Measurements from ENCODE around the gene PDE7B.

Gene PDE7B

GRCh38 chr6:136083540-136083939 lies 232.0 kb downstream of the PDE7B start:
- no peaks in the 10 kb centered on the region; the same call in 1 of the 2 replicates for H3K36me3 ChIP-seq (ENCODE audit: insufficient read depth, low read length)
- no peak overlapping the region for H2AFZ ChIP-seq (ENCODE audit: low read length, unreplicated experiment)
- peaks cover 3% of the 10 kb centered on the region for H3K4me1 ChIP-seq (ENCODE audit: control insufficient read depth, insufficient read depth, low read length, unreplicated experiment)
- no peak overlapping the region for H3K27ac ChIP-seq (ENCODE audit: low read depth, low read length)
- H3K4me3 ChIP-seq (ENCODE audit: low read depth, low read length): no peak overlapping the region
- no peaks in the 10 kb centered on the region for H3K79me2 ChIP-seq (ENCODE audit: control insufficient read depth, insufficient read depth, low read length, unreplicated experiment)
- H3K27me3 ChIP-seq (ENCODE audit: insufficient read depth, low read length): no peaks in the 10 kb centered on the region

GRCh38 chr6:136084403-136084802 lies 232.9 kb downstream of the PDE7B start:
- Histone ChIP-seq H3K79me2 (ENCODE audit: control insufficient read depth, insufficient read depth, low read length, unreplicated experiment) (no peaks in the 10 kb centered on the region), H3K36me3 (ENCODE audit: insufficient read depth, low read length) (no peaks in the 10 kb centered on the region; the same call in 1 of the 2 replicates), H3K4me3 (ENCODE audit: low read depth, low read length) (no peak overlapping the region), H3K27ac (ENCODE audit: low read depth, low read length) (no peak overlapping the region), H3K27me3 (ENCODE audit: insufficient read depth, low read length) (no peaks in the 10 kb centered on the region), H2AFZ (ENCODE audit: low read length, unreplicated experiment) (no peak overlapping the region), H3K4me1 (ENCODE audit: control insufficient read depth, insufficient read depth, low read length, unreplicated experiment) (peaks cover 3% of the 10 kb centered on the region)

- Histone ChIP-seq H2AFZ (ENCODE audit: low read length, unreplicated experiment) (no peak overlapping the region), H3K27ac (ENCODE audit: low read depth, low read length) (no peak overlapping the region), H3K36me3 (ENCODE audit: insufficient read depth, low read length) (no peaks in the 10 kb centered on the region; the same call in 1 of the 2 replicates), H3K4me3 (ENCODE audit: low read depth, low read length) (no peak overlapping the region), H3K27me3 (ENCODE audit: insufficient read depth, low read length) (no peaks in the 10 kb centered on the region), H3K4me1 (ENCODE audit: control insufficient read depth, insufficient read depth, low read length, unreplicated experiment) (peaks cover 11% of the 10 kb centered on the region), H3K79me2 (ENCODE audit: control insufficient read depth, insufficient read depth, low read length, unreplicated experiment) (no peaks in the 10 kb centered on the region)
Observed at GRCh38 chr6:136085370-136086115, 234.0 kb downstream of the PDE7B start.

DNA sequence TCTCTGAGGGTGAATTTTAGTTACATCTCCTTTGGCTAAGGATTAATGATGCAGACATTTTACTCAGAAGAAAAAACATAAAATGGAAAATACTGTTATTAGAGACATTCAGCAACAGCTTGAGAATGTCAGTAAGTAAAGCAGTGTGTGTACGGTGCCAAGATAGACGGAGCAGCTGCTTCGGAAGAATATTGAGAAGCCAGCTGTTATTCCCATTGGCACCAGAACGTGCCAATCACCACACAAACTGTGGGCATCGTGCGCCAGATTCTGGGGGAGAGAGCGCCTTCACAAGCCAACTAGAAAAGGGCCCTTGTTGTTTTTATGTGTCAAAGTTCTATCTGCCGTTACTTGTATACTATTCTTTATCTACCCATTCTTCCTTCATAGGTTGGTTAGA lies 235.2 kb downstream of the PDE7B start:
- H3K27me3 ChIP-seq (ENCODE audit: insufficient read depth, low read length): no peaks in the 10 kb centered on the region

DNA sequence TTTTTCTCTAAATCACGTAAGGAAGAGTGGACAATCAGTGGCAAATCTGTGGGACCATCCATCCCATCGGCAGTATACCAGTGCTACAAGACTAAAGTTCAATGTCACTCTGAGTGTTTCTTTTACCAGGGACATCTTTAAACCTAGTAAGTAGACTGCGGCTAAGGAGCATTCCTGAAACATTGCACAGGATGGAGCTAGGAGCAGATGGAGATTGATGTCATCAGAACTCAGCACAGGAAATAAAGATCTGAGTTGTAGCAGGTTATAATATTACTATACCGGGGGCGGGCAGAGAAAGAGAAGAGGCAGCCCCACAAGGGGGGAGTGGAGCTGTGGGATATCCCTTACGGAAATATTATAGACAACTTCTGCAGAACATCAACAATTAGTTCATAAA lies 236.5 kb downstream of the PDE7B start:
- Histone ChIP-seq H3K36me3 (ENCODE audit: insufficient read depth, low read length) (no peaks in the 10 kb centered on the region), H2AFZ (ENCODE audit: low read length, unreplicated experiment) (no peak overlapping the region), H3K27ac (ENCODE audit: low read depth, low read length) (no peak overlapping the region), H3K79me2 (ENCODE audit: control insufficient read depth, insufficient read depth, low read length, unreplicated experiment) (no peaks in the 10 kb centered on the region), H3K27me3 (ENCODE audit: insufficient read depth, low read length) (no peaks in the 10 kb centered on the region), H3K4me1 (ENCODE audit: control insufficient read depth, insufficient read depth, low read length, unreplicated experiment) (peaks cover 15% of the 10 kb centered on the region), H3K4me3 (ENCODE audit: low read depth, low read length) (no peak overlapping the region)

More for the DNA sequence above, 235.2 kb downstream of the PDE7B start:
- Histone ChIP-seq H3K4me3 (ENCODE audit: low read depth, low read length) (no peak overlapping the region), H2AFZ (ENCODE audit: low read length, unreplicated experiment) (no peak overlapping the region), H3K27ac (ENCODE audit: low read depth, low read length) (no peak overlapping the region), H3K36me3 (ENCODE audit: insufficient read depth, low read length) (no peaks in the 10 kb centered on the region; the same call in 1 of the 2 replicates), H3K79me2 (ENCODE audit: control insufficient read depth, insufficient read depth, low read length, unreplicated experiment) (no peaks in the 10 kb centered on the region), H3K4me1 (ENCODE audit: control insufficient read depth, insufficient read depth, low read length, unreplicated experiment) (peaks cover 15% of the 10 kb centered on the region)

DNA sequence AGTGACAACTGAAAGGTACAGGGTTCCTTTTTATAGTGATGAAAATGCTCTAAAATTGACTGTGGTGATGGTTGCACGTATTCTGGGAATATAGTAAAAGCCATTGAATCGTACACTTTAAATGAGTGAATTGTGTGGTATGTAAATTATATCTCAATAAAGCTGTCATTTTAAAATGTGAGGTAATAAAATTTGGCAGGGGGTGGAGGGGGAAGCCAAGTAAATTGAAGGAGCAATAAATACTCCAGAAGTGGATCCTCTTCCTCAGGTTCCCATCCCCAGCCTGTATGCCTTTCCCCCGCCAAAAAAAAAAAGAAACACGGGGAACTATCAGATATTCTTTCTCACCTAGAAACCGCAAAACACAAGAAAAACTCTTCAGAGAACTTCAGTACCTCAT lies 237.2 kb downstream of the PDE7B start:
- Histone ChIP-seq H3K79me2 (ENCODE audit: control insufficient read depth, insufficient read depth, low read length, unreplicated experiment) (no peaks in the 10 kb centered on the region), H2AFZ (ENCODE audit: low read length, unreplicated experiment) (no peak overlapping the region), H3K27me3 (ENCODE audit: insufficient read depth, low read length) (no peaks in the 10 kb centered on the region), H3K4me3 (ENCODE audit: low read depth, low read length) (no peak overlapping the region), H3K27ac (ENCODE audit: low read depth, low read length) (no peak overlapping the region), H3K4me1 (ENCODE audit: control insufficient read depth, insufficient read depth, low read length, unreplicated experiment) (peaks cover 15% of the 10 kb centered on the region), H3K36me3 (ENCODE audit: insufficient read depth, low read length) (no peaks in the 10 kb centered on the region)

DNA sequence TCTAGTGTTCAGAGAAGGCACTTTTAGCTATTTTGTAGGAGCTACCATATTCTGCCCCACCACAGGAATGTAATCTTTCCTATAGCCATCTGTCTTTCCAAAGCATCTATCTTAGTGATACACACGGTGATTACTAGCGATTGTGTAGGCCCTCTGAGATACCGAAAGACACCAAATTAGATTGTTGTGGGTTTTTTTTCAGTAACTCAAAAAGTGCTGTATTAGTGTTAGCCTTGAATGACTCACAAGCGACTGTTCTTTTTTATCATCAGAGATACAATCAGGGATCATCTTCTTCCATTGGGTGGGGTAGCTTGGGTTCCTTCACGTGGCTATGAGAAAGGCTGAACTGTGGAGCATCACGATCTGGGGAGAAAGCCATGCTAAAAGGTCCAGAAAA lies 238.4 kb downstream of the PDE7B start:
- Histone ChIP-seq H3K4me1 (ENCODE audit: control insufficient read depth, insufficient read depth, low read length, unreplicated experiment) (peaks cover 15% of the 10 kb centered on the region), H3K79me2 (ENCODE audit: control insufficient read depth, insufficient read depth, low read length, unreplicated experiment) (no peaks in the 10 kb centered on the region), H2AFZ (ENCODE audit: low read length, unreplicated experiment) (no peak overlapping the region), H3K36me3 (ENCODE audit: insufficient read depth, low read length) (no peaks in the 10 kb centered on the region), H3K27ac (ENCODE audit: low read depth, low read length) (no peak overlapping the region), H3K27me3 (ENCODE audit: insufficient read depth, low read length) (no peaks in the 10 kb centered on the region), H3K4me3 (ENCODE audit: low read depth, low read length) (no peak overlapping the region)

GRCh38 chr6:136090929-136091328 lies 239.4 kb downstream of the PDE7B start:
- H2AFZ ChIP-seq (ENCODE audit: low read length, unreplicated experiment): no peak overlapping the region
- no peak overlapping the region for H3K4me3 ChIP-seq (ENCODE audit: low read depth, low read length)
- peaks cover 18% of the 10 kb centered on the region for H3K4me1 ChIP-seq (ENCODE audit: control insufficient read depth, insufficient read depth, low read length, unreplicated experiment)
- H3K79me2 ChIP-seq (ENCODE audit: control insufficient read depth, insufficient read depth, low read length, unreplicated experiment): no peaks in the 10 kb centered on the region
- H3K36me3 ChIP-seq (ENCODE audit: insufficient read depth, low read length): no peaks in the 10 kb centered on the region
- H3K27ac ChIP-seq (ENCODE audit: low read depth, low read length): no peak overlapping the region
- H3K27me3 ChIP-seq (ENCODE audit: insufficient read depth, low read length): no peaks in the 10 kb centered on the region

DNA sequence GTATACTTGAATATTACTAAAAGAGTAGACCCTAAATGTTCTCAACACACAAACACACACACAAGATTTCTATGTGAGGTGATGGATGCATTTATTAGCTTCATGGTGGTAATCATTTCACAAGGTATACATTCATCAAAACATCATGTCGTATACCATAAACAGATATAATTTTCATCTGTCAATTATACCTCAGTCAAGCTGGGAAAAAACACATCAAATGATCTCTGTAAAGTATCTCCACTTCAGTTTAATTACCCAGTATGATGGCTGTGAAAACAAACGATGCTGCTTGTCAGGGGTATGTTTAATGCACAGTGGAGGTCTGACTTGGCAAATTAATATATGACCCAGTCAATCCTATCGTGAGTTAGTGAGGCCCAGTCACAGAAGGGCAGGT lies 241.4 kb downstream of the PDE7B start:
- Histone ChIP-seq H3K36me3 (ENCODE audit: insufficient read depth, low read length) (no peaks in the 10 kb centered on the region), H2AFZ (ENCODE audit: low read length, unreplicated experiment) (no peak overlapping the region), H3K27ac (ENCODE audit: low read depth, low read length) (no peak overlapping the region), H3K27me3 (ENCODE audit: insufficient read depth, low read length) (no peaks in the 10 kb centered on the region), H3K79me2 (ENCODE audit: control insufficient read depth, insufficient read depth, low read length, unreplicated experiment) (no peaks in the 10 kb centered on the region), H3K4me3 (ENCODE audit: low read depth, low read length) (no peak overlapping the region), H3K4me1 (ENCODE audit: control insufficient read depth, insufficient read depth, low read length, unreplicated experiment) (peaks cover 22% of the 10 kb centered on the region)

DNA sequence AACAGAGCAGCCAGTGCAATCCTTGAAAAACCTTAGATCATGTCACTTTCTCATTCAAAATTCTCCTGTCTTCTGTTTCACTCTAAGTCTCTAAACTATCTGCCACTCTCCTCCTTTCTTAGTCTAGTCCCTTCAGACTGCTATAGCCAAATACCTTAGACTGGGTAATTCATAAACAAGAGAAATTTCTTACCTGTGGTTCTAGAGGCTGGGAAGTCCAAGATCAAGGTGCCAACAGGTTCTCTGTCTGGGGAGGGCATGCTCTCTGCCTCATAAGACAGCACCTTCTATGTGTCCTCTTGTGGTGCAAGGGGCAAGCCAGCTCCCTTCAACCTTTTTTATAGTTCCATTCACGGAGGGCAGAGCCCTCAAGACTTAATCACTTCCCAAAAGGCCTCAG lies 242.3 kb downstream of the PDE7B start:
- H3K27me3 ChIP-seq (ENCODE audit: insufficient read depth, low read length): no peaks in the 10 kb centered on the region
- H3K79me2 ChIP-seq (ENCODE audit: control insufficient read depth, insufficient read depth, low read length, unreplicated experiment): no peaks in the 10 kb centered on the region
- no peaks in the 10 kb centered on the region for H3K36me3 ChIP-seq (ENCODE audit: insufficient read depth, low read length)
- peaks cover 22% of the 10 kb centered on the region for H3K4me1 ChIP-seq (ENCODE audit: control insufficient read depth, insufficient read depth, low read length, unreplicated experiment)
- H2AFZ ChIP-seq (ENCODE audit: low read length, unreplicated experiment): no peak overlapping the region
- no peak overlapping the region for H3K27ac ChIP-seq (ENCODE audit: low read depth, low read length)
- no peak overlapping the region for H3K4me3 ChIP-seq (ENCODE audit: low read depth, low read length)

DNA sequence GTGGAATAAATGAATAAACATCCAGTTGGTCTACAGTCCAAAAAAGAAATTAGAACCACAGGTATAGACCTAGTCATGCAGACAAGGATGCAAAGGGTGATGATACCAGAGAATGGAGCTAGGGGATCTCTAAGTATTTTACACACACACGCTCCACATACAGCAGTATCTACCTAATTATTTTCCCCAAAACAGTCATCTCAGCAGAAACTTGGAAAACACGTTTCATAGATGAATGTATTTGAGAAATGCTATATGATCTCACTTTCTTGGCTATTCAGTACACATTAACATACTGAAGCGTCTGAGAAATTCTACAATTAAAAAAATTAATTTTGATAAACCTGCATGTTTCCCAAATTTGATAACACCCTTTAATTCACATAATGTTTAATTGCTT lies 243.3 kb downstream of the PDE7B start:
- Histone ChIP-seq H3K79me2 (ENCODE audit: control insufficient read depth, insufficient read depth, low read length, unreplicated experiment) (no peaks in the 10 kb centered on the region), H3K27ac (ENCODE audit: low read depth, low read length) (no peak overlapping the region), H3K4me3 (ENCODE audit: low read depth, low read length) (no peak overlapping the region), H3K4me1 (ENCODE audit: control insufficient read depth, insufficient read depth, low read length, unreplicated experiment) (peaks cover 18% of the 10 kb centered on the region), H3K36me3 (ENCODE audit: insufficient read depth, low read length) (no peaks in the 10 kb centered on the region), H3K27me3 (ENCODE audit: insufficient read depth, low read length) (no peaks in the 10 kb centered on the region), H2AFZ (ENCODE audit: low read length, unreplicated experiment) (no peak overlapping the region)

Measured in ACC112 (cell line).